CD1c-positive myeloid dendritic cell (primary cell): ENCODE measurements around the gene MOB2.

ENCODE experiments used
- DNase-seq: peaks from one replicate; pipeline ENCODE4 v3.0.0-alpha.2; 2016; ENCODE audit errors: extremely low spot score

The MOB2 gene

GRCh38 chr11:1504138-1504537 lies 17.6 kb upstream of the MOB2 start:
- DNase-seq = no peak

DNA sequence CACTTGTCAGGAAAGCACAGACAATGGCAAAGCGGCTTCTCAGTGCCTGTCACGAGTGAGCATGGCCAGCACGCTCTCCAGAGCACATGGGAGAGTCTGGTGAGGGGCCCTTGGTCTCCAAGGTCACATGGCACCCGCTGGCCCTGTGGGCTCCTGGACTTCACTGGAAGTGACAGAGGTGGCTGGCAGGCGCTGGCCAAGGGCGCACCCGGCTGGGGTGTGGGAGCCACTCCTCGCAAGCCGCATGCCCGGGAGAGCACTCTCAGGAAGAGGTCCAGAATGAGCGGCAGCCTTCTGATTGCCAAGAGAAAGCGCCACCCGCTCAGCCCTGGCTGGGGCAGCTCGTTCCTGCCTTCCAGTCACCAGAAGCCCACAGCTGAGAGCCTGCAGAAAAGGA lies 17.1 kb upstream of the MOB2 start:
- no peak for DNase-seq

DNA sequence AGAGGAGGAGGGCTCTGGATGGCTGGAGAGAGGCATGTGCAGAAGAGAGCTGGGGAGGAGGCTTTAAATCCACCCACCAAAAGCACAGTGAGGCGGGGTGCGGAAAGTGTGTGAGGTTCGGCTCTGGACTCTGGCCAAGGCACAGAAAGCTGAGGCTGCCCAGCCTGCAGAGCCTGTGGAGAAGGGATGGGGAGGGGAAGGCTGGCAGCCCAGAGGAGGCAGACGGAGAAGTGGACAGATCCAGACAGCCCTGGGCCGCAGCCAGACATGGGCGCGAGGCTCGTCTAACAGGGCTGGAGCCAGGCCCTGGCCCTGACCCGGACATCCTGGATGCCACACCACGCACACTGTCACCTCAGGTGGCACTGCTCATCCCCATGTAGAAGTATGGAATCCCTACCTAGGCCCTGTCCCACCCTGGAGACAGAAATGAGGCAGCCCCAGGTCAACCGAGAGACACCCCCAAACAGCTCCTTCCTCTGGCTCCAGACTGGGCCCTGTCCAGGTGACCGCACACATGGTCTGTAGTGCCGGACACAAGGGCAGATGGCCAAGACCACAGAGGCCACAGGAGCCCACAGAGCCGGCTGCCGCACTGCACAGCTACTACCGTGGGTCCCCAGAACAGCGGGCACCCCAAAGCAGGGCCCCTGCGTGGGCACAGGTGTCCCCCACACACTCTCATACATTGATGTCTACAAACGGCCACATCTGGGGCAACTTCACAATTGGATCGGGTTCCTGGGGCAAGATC lies 16.6 kb upstream of the MOB2 start:
- DNase-seq = no peak

DNA sequence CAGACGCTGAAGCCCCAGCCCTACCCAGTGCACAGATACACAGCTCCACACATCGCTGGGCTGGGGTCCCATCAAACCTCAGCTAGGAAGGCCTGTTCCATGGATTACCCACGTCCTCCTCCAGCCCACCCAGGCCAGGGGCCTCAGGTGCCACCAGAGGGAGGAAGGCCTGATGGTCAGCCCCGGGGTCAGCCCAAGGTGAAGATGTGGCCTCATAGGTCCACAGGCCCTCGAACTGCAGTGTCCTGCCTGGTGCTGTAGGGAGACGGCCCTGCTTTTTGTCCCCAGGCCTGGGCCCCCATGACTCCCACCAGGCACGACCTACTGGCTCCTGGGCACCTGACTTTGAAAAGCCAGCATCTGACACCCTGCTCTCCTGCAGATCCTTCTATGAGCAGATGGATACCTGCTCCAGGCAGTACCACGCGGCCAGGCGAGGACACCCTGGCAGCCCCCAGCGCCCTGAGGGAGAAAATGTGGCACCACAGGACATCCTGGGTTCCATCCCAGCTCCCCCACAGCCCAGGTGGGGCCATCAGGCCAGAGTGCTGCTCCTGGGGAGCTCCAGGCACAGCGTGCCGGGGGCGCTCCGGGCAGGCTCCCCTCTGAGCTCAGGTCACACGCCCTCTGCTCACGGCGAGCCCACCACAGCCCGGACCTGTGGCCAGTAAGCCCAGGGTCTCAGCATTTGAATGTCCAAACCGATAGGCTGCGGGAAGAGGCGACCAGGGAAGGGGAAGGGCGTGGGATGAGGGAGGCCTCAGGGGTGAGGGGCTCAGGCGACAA lies 15.8 kb upstream of the MOB2 start:
- DNase-seq = no peak

- no peak for DNase-seq
Observed at GRCh38 chr11:1501421-1502167, 15.0 kb upstream of the MOB2 start.

DNA sequence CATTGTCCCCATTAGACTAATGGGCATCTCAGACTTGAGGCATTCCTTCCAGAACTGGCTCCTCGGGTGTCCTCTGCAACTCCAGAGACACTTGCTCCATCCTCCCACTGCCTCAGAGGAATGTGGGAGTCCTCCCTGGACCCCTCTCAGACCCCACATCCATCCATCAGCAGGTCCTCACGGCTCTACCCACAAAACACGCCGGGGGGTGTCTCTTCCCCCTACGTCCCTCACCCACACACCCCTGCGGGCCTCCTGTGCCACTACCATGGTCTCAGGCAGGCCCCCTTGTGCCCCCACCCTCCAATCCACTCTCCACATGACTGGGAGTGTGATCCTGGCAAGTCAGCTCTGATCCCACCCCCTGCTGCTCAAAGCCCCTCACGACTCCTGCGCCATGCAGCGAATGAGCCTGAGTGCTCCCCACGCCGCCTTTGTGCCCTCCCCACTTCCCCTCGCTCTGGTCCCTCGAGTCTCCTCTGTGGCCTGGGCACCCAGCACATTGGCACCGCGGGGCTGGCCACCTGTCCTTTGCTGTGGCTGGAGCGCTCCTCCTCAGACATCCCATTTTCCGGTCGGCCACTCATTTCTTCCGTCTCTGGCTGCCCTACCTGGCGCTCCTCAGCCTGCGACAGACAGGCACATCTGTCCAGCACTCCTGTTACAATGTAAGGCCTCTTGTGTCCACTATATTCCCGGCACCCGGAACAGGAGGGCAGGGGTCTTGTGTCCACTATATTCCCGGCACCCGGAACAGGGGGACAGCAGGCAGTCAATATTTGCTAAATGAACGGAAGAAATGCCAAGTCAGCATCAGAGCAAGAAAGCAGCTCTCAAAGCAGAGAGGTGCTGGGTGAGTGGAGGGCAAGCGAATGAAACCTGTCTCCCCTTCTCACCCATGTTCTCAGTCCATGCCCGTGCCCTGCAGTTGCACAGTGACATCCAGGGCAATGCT lies 14.2 kb upstream of the MOB2 start:
- DNase-seq = no peak

- no peak for DNase-seq
Observed at GRCh38 chr11:1499899-1500298, 13.3 kb upstream of the MOB2 start.

- DNase-seq = no peak
Observed at GRCh38 chr11:1499261-1499890, 12.8 kb upstream of the MOB2 start.

GRCh38 chr11:1498262-1498661 lies 11.7 kb upstream of the MOB2 start:
- no peak for DNase-seq

GRCh38 chr11:1497600-1497999 lies 11.0 kb upstream of the MOB2 start:
- no peak for DNase-seq

GRCh38 chr11:1496761-1497095 lies 10.1 kb upstream of the MOB2 start:
- no peak for DNase-seq

- no peak for DNase-seq
Observed at GRCh38 chr11:1496091-1496760, 9.6 kb upstream of the MOB2 start.

DNA sequence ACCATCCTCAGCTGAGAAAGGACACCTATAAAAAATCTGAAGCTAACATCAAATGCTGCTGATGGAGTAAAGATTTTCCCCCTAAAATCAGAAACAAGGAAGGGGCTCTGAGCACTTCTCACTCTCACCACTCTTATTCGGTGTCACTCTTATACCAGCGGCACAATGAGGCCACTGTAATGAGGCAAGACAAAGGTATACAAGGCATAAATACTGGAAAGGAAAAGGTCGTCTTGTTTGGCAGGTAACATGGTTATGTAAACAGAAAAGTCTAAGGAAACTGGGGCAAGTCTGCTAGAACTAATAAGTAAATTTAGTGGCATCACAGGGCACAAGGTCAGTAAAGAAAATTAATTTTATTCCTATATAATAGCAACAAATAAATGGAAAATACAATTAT lies 8.1 kb upstream of the MOB2 start:
- DNase-seq = no peak

GRCh38 chr11:1493650-1494244 lies 7.2 kb upstream of the MOB2 start:
- no peak for DNase-seq

- DNase-seq = no peak
Observed at GRCh38 chr11:1491379-1491778, 4.8 kb upstream of the MOB2 start.

DNA sequence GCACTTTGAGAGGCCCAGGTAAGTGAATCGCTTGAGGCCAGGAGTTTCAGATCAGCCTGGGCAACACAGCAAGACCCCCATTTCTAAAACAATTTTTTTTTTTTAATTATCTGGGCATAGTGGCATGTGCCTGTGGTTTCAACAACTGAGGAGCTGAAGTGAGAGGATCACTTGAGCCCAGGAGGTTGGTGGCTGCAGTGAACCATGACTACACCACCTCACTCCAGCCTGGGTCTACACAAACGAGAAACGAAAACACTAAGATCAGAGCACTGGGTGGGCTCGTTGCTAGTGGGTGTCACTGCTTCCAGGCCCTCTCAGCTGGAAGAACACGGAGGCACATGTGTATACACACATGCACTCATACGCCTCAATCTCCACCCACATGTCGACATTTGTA lies 4.1 kb upstream of the MOB2 start:
- DNase-seq = no peak

DNA sequence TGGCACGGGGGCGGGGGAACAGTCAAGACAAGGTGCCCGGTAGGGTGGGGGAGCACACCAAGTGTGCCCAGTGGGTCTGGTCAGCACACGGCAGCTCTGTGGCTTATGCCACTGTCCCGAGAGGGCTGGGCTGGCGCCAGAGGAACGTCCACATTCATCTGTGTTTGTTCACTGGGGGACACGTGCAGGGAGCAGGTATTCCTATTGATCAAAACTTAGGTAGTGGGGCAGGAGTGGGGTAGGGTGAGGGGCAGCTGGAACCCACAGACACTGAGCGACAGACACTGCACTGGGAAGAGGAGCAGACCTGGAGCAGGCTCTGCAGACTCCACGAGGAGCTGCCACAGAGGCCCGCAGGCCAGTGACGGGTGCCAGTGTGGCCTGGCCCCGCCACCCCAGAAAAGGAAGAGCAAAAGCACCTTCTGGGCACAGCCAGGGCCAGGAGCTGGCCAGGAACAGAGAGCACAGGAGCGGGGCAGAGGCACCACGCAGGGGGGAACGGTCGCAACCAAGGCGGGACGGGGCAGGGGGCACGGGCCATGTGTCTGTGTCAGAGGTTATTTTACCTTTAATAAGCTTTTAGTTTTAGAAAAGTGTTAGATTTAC lies 2.1 kb upstream of the MOB2 start:
- DNase-seq = no peak

GRCh38 chr11:1487851-1488574 lies 1.4 kb upstream of the MOB2 start:
- DNase-seq = no peak
